ENCODE results near the gene ALOX15.

GRCh38 chr17:4631836-4632580, 9.5 kb downstream of the ALOX15 start:
- no peak for TF ChIP-seq CTCF (conservative IDR thresholded peaks at IDR 0.05; ENCODE audit: low read length)
- no peak for TF ChIP-seq EZH2phosphoT487 (IDR thresholded peaks at IDR 0.05; ENCODE audit: borderline replicate concordance, low read depth, low read length)

Data from OCI-LY7 (cell line).